ENCODE data around the gene UBASH3A.

DNA sequence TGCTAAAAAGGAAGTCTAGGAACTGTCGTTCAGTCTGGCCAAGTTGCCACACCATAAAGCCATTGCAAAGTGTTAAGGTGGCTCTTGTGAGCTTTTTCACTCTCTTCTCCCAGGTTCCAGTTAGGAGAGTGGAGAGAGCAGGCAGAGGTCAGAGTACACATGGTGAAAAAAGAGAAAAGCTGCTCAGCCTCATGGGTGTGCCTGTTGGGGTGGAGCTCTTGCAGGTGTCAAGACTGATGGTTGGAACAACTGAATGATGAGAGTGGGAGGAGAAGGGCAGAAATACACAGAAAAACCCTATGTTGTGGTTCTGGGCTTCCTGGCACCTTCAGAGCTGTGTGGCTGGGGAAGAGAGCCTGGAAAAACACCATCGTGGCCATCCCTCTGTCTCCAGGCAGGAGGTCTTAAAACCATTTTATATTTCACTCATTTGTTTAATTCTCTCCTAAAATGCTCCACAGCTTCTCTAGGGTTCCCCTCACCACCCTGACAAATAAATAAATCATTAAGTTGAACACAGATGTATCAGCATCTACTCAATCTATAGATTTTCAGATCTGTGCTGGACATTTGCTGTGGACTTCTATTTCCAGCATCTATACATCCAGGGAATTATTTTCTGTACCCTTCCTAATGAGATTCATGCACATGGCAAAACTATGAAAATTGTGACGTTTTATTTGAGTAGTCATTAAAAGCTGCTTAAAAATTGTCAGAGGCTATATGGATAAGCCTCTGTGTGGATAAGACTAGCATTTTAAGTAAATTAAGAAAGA, 17.5 kb downstream of the UBASH3A start:
- TF ChIP-seq, protein P1, sequence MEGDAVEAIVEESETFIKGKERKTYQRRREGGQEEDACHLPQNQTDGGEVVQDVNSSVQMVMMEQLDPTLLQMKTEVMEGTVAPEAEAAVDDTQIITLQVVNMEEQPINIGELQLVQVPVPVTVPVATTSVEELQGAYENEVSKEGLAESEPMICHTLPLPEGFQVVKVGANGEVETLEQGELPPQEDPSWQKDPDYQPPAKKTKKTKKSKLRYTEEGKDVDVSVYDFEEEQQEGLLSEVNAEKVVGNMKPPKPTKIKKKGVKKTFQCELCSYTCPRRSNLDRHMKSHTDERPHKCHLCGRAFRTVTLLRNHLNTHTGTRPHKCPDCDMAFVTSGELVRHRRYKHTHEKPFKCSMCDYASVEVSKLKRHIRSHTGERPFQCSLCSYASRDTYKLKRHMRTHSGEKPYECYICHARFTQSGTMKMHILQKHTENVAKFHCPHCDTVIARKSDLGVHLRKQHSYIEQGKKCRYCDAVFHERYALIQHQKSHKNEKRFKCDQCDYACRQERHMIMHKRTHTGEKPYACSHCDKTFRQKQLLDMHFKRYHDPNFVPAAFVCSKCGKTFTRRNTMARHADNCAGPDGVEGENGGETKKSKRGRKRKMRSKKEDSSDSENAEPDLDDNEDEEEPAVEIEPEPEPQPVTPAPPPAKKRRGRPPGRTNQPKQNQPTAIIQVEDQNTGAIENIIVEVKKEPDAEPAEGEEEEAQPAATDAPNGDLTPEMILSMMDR (conservative IDR thresholded peaks at IDR 0.05 in 1 of 2, IDR thresholded peaks at IDR 0.05 in 1 of 2; ENCODE audit: low read depth in 1 of 2, low read length in 2 of 2), result no peak
- TF ChIP-seq EZH2 (IDR thresholded peaks at IDR 0.05; ENCODE audit: low read length, missing control alignments), result no peak
